ENCODE data around the gene ZNF688.

Gene ZNF688

DNA sequence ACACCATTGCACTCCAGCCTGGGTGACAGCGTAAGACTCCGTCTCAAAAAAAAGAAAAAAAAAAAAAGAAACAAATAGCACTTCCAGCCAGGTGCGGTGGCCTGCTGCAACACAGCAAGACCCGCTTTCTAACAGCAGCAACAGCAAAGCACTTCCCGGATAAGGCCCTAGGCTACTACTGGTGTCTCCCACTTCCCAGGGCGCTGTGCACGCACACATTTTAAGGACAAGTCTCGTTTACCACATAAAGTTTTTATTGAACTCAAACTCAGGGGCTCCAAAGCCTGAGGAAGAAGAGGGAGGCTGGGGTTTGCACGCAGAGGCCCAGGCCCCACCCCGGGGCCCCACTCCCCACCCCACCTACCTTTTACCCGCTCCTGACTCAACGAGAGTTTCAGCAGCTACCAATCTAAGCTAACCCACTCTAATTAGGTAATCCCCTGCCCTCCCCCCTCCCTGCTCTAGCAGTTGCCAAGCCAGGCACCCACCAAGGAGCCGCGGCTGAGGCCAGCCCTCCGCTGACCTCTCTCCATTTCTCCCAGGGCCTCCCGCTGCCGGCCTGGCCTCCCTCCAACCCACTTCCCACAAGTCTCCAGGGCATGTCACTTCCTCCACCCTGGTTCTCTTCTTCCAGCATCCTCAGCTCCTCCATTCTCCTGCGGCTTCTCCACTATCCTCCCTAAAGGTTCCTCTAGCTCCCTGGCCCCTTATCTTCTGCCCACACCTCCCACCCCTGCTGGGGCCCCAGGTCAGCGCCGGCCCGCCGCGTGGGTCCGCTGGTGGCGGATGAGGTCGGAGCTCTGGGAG lies 47.5 kb downstream of the ZNF688 start:
- intact Hi-C loops (cut with DNase I): loop anchor here (10.0 kb wide), 1 partner anchor 429 kb away; the partner anchor contains the start of genes TBX6 and YPEL3
- peak in 3 of 10 donors; percentile 63 to 78 (median 66) for DNase-seq

DNA sequence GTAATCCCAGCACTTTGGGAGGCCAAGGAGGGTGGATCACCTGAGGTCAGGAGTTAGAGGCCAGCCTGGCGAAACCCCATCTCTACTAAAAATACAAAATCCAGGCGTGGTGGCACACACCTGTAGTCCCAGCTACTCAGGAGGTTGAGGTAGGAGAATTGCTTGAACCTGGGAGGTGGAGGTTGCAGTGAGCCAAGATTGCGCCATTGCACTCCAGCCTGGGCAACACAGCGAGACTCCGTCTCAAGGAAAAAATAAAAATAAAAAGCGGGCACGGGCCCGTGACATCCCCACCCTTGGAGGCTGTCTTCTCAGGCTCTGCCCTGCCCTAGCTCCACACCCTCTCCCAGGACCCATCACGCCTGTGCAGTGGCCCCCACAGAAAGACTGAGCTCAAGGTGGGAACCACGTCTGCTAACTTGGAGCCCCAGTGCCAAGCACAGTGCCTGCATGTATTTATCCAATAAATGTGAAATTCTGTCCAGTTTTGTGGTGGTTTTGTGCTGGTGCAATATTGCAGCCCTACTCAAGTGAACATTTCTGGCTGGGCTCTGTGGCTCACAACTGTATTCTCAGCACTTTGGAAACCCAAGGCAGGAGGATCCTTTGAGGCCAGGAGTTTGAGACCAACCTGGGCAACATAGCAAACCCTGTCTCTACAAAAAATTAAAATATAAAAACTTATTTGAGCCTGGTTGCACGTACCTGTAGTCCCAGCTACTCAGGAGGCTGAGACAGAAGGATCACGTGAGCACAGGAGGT lies 48.6 kb downstream of the ZNF688 start:
- intact Hi-C loops (cut with DNase I): loop anchor here (10.0 kb wide), 1 partner anchor 428 kb away; the partner anchor contains the start of genes TBX6 and YPEL3

GRCh38 chr16:30521873-30522641 lies 49.5 kb downstream of the ZNF688 start:
- intact Hi-C loops (cut with DNase I): loop anchor here (10.0 kb wide), 1 partner anchor 427 kb away; the partner anchor contains the start of genes TBX6 and YPEL3

More for the DNA sequence above, 48.6 kb downstream of the ZNF688 start:
- peak in 2 of 10 donors; percentile 0 to 57 for DNase-seq

GRCh38 chr16:30521476-30521872 lies 50.0 kb downstream of the ZNF688 start:
- DNase-seq: peak in 1 of 10 donors; percentile 71
- intact Hi-C loops (cut with DNase I): loop anchor here (10.0 kb wide), 1 partner anchor 427 kb away; the partner anchor contains the start of genes TBX6 and YPEL3

More at GRCh38 chr16:30521873-30522641, 49.5 kb downstream of the ZNF688 start:
- DNase-seq: peak in 1 of 10 donors; percentile 20

Data from posterior cingulate gyrus (tissue), 11 donors.